Measurements from ENCODE around the gene OTUB1. TPM values are rescaled to one million over a fixed set of nuclear protein-coding genes. Genes with fewer than 3 reads are reported as not detected.

The OTUB1 gene
- total and polyA plus RNA-seq, 9 of the 15 experiments (the other 6 are each of a cell fraction or from before 2014, with no cell fraction given) = 29.5 to 134 (median 66.1) TPM

DNA sequence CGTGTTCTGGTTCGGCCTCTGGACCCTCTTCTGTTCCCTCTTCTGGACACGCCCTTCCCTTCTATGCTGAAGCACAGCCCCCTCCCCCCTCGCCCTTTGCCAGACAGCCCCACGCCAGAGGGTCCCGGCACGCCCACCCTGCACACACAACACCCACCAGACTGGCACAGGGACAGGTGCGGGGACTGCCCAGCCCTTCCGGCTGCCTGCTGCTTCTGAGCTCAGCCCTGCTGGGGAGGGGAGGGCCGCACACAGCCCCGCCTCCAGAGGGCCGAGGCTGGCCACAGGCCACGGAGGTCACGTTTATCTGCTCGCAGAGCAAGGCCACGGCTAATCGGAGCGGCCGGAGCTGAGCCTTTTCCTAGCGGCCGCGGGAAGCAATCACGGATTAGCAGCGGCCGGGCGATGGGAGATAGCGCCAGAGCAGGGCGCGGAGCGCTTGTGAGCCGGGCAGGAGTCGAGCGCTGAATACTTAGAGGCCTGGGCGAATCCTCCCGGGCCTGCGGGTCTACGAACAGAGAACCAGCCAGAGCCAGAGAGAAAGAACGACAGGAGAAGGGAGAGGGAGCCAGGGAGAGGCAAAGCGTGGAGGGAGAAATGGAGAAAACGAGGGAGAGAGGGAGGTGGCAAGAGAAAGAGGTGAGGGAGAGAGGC is 21.5 kb downstream of the OTUB1 start (continued):
- TF ChIP-seq, protein P1, sequence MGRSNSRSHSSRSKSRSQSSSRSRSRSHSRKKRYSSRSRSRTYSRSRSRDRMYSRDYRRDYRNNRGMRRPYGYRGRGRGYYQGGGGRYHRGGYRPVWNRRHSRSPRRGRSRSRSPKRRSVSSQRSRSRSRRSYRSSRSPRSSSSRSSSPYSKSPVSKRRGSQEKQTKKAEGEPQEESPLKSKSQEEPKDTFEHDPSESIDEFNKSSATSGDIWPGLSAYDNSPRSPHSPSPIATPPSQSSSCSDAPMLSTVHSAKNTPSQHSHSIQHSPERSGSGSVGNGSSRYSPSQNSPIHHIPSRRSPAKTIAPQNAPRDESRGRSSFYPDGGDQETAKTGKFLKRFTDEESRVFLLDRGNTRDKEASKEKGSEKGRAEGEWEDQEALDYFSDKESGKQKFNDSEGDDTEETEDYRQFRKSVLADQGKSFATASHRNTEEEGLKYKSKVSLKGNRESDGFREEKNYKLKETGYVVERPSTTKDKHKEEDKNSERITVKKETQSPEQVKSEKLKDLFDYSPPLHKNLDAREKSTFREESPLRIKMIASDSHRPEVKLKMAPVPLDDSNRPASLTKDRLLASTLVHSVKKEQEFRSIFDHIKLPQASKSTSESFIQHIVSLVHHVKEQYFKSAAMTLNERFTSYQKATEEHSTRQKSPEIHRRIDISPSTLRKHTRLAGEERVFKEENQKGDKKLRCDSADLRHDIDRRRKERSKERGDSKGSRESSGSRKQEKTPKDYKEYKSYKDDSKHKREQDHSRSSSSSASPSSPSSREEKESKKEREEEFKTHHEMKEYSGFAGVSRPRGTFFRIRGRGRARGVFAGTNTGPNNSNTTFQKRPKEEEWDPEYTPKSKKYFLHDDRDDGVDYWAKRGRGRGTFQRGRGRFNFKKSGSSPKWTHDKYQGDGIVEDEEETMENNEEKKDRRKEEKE (IDR thresholded peaks at IDR 0.05; ENCODE audit: borderline replicate concordance in 1 of 2, control insufficient read depth in 1 of 2, low read depth in 2 of 2, low read length in 1 of 2) = peak in 1 of 2 experiments; percentile 71; a peak in 1 of 4 replicates
- TF ChIP-seq RBM34 (IDR thresholded peaks at IDR 0.05; ENCODE audit: borderline replicate concordance, insufficient read depth, low read length) = no peak
- TF ChIP-seq, protein P2, sequence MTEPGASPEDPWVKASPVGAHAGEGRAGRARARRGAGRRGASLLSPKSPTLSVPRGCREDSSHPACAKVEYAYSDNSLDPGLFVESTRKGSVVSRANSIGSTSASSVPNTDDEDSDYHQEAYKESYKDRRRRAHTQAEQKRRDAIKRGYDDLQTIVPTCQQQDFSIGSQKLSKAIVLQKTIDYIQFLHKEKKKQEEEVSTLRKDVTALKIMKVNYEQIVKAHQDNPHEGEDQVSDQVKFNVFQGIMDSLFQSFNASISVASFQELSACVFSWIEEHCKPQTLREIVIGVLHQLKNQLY (CRISPR knock-in tag; conservative IDR thresholded peaks at IDR 0.05) = no peak
- TF ChIP-seq, protein P3, sequence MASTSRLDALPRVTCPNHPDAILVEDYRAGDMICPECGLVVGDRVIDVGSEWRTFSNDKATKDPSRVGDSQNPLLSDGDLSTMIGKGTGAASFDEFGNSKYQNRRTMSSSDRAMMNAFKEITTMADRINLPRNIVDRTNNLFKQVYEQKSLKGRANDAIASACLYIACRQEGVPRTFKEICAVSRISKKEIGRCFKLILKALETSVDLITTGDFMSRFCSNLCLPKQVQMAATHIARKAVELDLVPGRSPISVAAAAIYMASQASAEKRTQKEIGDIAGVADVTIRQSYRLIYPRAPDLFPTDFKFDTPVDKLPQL (IDR thresholded peaks at IDR 0.05; ENCODE audit: extremely low read depth, insufficient read length) = no peak
- TF ChIP-seq DIDO1 (tag; IDR thresholded peaks at IDR 0.05; ENCODE audit: low read depth) = no peak
- TF ChIP-seq MEF2A (IDR thresholded peaks at IDR 0.05; ENCODE audit: control insufficient read depth, low read depth, low read length) = peak; percentile 53; the same call in 1 of the 2 replicates
- TF ChIP-seq FOXP1 (CRISPR knock-in tag; IDR thresholded peaks at IDR 0.05) = no peak
- TF ChIP-seq NFE2L1 (tag; IDR thresholded peaks at IDR 0.05; ENCODE audit: borderline replicate concordance, low read depth) = no peak
- no peak for TF ChIP-seq GABPB2 (CRISPR knock-in tag; conservative IDR thresholded peaks at IDR 0.05)
- TF ChIP-seq TCF7 (IDR thresholded peaks at IDR 0.05; ENCODE audit: borderline replicate concordance) = no peak
- peak; percentile 98 for TF ChIP-seq TCF3 (CRISPR knock-in tag; IDR thresholded peaks at IDR 0.05)
- TF ChIP-seq, protein P4, sequence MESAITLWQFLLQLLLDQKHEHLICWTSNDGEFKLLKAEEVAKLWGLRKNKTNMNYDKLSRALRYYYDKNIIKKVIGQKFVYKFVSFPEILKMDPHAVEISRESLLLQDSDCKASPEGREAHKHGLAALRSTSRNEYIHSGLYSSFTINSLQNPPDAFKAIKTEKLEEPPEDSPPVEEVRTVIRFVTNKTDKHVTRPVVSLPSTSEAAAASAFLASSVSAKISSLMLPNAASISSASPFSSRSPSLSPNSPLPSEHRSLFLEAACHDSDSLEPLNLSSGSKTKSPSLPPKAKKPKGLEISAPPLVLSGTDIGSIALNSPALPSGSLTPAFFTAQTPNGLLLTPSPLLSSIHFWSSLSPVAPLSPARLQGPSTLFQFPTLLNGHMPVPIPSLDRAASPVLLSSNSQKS (CRISPR knock-in tag; IDR thresholded peaks at IDR 0.05) = no peak
- TF ChIP-seq RFX7 (CRISPR knock-in tag; IDR thresholded peaks at IDR 0.05) = no peak
- peak; percentile 39 to 53 for TF ChIP-seq RAD21 (CRISPR knock-in tag; conservative IDR thresholded peaks at IDR 0.05 in 1 of 2, IDR thresholded peaks at IDR 0.05 in 1 of 2)
- TF ChIP-seq, protein P5, sequence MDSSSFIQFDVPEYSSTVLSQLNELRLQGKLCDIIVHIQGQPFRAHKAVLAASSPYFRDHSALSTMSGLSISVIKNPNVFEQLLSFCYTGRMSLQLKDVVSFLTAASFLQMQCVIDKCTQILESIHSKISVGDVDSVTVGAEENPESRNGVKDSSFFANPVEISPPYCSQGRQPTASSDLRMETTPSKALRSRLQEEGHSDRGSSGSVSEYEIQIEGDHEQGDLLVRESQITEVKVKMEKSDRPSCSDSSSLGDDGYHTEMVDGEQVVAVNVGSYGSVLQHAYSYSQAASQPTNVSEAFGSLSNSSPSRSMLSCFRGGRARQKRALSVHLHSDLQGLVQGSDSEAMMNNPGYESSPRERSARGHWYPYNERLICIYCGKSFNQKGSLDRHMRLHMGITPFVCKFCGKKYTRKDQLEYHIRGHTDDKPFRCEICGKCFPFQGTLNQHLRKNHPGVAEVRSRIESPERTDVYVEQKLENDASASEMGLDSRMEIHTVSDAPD (CRISPR knock-in tag; IDR thresholded peaks at IDR 0.05) = no peak
- TF ChIP-seq MAFG (tag; conservative IDR thresholded peaks at IDR 0.05) = no peak
- TF ChIP-seq NR3C1 (CRISPR knock-in tag; IDR thresholded peaks at IDR 0.05) = no peak
- peak; percentile 62 for TF ChIP-seq POLR2G (IDR thresholded peaks at IDR 0.05; ENCODE audit: low read depth, low read length)

All from K562 (cell line).